ENCODE results near the gene TOM1.

- no peak for TF ChIP-seq CTCF (IDR thresholded peaks at IDR 0.05)
- TF ChIP-seq EP300 (IDR thresholded peaks at IDR 0.05): no peak
Measured at GRCh38 chr22:35347462-35347861, 47.8 kb downstream of the TOM1 start.

All from ovary (tissue), 3 donors.